K562 (cell line): ENCODE results near the gene SLC26A1. TPM values are rescaled to one million over a fixed set of nuclear protein-coding genes. Genes with fewer than 3 reads are reported as not detected.

Experiments used
- ATAC-seq: fragments of 200-7000 bp; cut with Tn5 transposase; 3 replicates; pipeline ENCODE4 v1.9.1; 2020; ENCODE audit warnings: moderate library complexity
- BruUV-seq: library from RNA; stranded (reverse); fragments of 400-500 nt; replicated peaks from 2 replicates; lab custom pipeline; 2021; lab: Mats Ljungman, UMichigan
- CTCF ChIA-PET: fragments of 300-600 bp; formaldehyde crosslinking; extraction: SDS; loops from one replicate; lab custom pipeline; 2021; ENCODE audit warnings: low intra/inter-chr PET ratio; lab: Yijun Ruan, JAX
- POLR2A ChIA-PET: fragments of 300-600, 350-650 bp; sonication (Branson Sonifier 250); formaldehyde crosslinking; extraction: SDS; loops from one replicate; lab custom pipeline; 2021; ENCODE audit warnings: antibody characterized with exemption, inconsistent platforms; lab: Yijun Ruan, JAX
- DNase-seq, 4 experiments: peaks; one replicate each; pipeline versions ENCODE4 v3.0.0 to v3.0.0-alpha.2; 2011 to 2018; ENCODE audit warnings: low spot score in 3 of 4, mixed read lengths in 3 of 4; ENCODE audit errors: extremely low read depth in 1 of 4
- FAIRE-seq: peaks from 2 replicates; lab custom pipeline; 2011; peaks lifted over from hg19 to GRCh38; lab: Jason Lieb, UNC
- H2AFZ ChIP-seq: 2 replicates; pipeline ENCODE4 v1.6.0; 2011; ENCODE audit warnings: low read depth, low read length, control low read depth, inconsistent platforms
- H3K27ac ChIP-seq: fragments of 200-600 bp; 3 replicates; pipeline ENCODE4 v1.8.0; 2011; ENCODE audit warnings: low read depth, mild to moderate bottlenecking, control low read depth, inconsistent platforms, low read length, moderate library complexity, mixed read lengths; ENCODE audit errors: extremely low read depth
- H3K27me3 ChIP-seq, 2 experiments: fragments of 300-600 bp in 1 of 2; 2 replicates in 1 of 2; 3 replicates in 1 of 2; pipeline versions ENCODE4 v1.6.0 to v1.8.0; 2011; ENCODE audit warnings: inconsistent platforms in 2 of 2, low read length in 2 of 2, mild to moderate bottlenecking in 1 of 2, mixed read lengths in 1 of 2, moderate library complexity in 1 of 2; ENCODE audit not compliant: control insufficient read depth in 2 of 2, insufficient read depth in 2 of 2
- H3K36me3 ChIP-seq: fragments of 300-600 bp; 3 replicates; pipeline ENCODE4 v1.8.0; 2011; ENCODE audit warnings: mild to moderate bottlenecking, low read length, inconsistent platforms; ENCODE audit not compliant: control insufficient read depth, insufficient read depth
- H3K4me1 ChIP-seq, 2 experiments: fragments of 200-600 bp in 1 of 2; replicated peaks in 1 of 2; 2 replicates in 1 of 2; 3 replicates in 1 of 2; pipeline versions ENCODE4 v1.5.1 to v1.8.0; 2011; ENCODE audit warnings: inconsistent platforms in 2 of 2, low read length in 2 of 2, mild to moderate bottlenecking in 1 of 2, mixed read lengths in 1 of 2, moderate library complexity in 1 of 2; ENCODE audit not compliant: control insufficient read depth in 2 of 2, insufficient read depth in 2 of 2
- H3K4me2 ChIP-seq: 2 replicates; pipeline ENCODE4 v1.6.1; 2011; ENCODE audit warnings: low read length, control low read depth, inconsistent platforms, mixed read lengths; ENCODE audit not compliant: insufficient read depth
- H3K4me3 ChIP-seq: fragments of 200-600 bp; sonication (generic), shearing (Covaris generic); 2 replicates; pipeline ENCODE4 v1.5.1; 2016; ENCODE audit warnings: control low read depth, inconsistent platforms
- H3K79me2 ChIP-seq: fragments of 200-600 bp; 3 replicates; pipeline ENCODE4 v1.8.0; 2011; ENCODE audit warnings: low read length, inconsistent platforms; ENCODE audit not compliant: control insufficient read depth, insufficient read depth
- H3K9ac ChIP-seq, 2 experiments: 2 replicates each; pipeline versions ENCODE4 v1.6.0 to v1.6.1; 2011; ENCODE audit warnings: low read depth in 2 of 2, low read length in 2 of 2, control low read depth in 1 of 2, inconsistent platforms in 1 of 2, mild to moderate bottlenecking in 1 of 2, mixed read lengths in 1 of 2; ENCODE audit not compliant: insufficient read depth in 1 of 2
- H3K9me1 ChIP-seq: one replicate; pipeline ENCODE4 v1.6.0; 2011; ENCODE audit warnings: inconsistent platforms, mild to moderate bottlenecking, low read length, moderate library complexity; ENCODE audit not compliant: control insufficient read depth, insufficient read depth
- H3K9me3 ChIP-seq: replicated peaks from 2 replicates; pipeline ENCODE4 v1.5.1; 2011; ENCODE audit warnings: low read depth, low read length, inconsistent platforms; ENCODE audit not compliant: control insufficient read depth, insufficient read depth
- H4K20me1 ChIP-seq: replicated peaks from 2 replicates; pipeline ENCODE4 v1.6.1; 2011; ENCODE audit warnings: low read length, inconsistent platforms, mixed read lengths; ENCODE audit not compliant: control insufficient read depth, insufficient read depth
- RFX7 ChIP-seq: fragments of 250-450 bp; sonication (Bioruptor Pico); IDR thresholded peaks from 2 replicates; pipeline ENCODE4 v1.5.1; 2021; ENCODE audit warnings: mild to moderate bottlenecking
- ZNF318 ChIP-seq, 2 experiments: fragments of 450-650 bp; IDR thresholded peaks; 2 replicates each; pipeline ENCODE4 v1.6.1; 2016; ENCODE audit warnings: mild to moderate bottlenecking in 2 of 2, borderline replicate concordance in 1 of 2, low read depth in 1 of 2, moderate library complexity in 1 of 2
- ZNF551 ChIP-seq: fragments of 250-450 bp; sonication (Bioruptor Pico); IDR thresholded peaks from 2 replicates; pipeline ENCODE4 v1.5.0; 2021; ENCODE audit warnings: mild to moderate bottlenecking, moderate library complexity
- ZNF75A ChIP-seq: fragments of 450-650 bp; formaldehyde crosslinking; IDR thresholded peaks from 2 replicates; pipeline ENCODE4 v1.4.0; 2020; ENCODE audit warnings: mild to moderate bottlenecking
- WGBS: fragments of 100-300 bp; shearing (Covaris generic); methylation state at CpG from one replicate; pipeline ENCODE4 v1.1.6; 2016; ENCODE audit warnings: low coverage, mixed read lengths; ENCODE audit not compliant: insufficient coverage; ENCODE audit errors: missing lambda C conversion rate; 5-methylcytosine and 5-hydroxymethylcytosine counted together
- in situ Hi-C: fragments of 300-500 bp; cut with MboI; formaldehyde crosslinking; loops from 4 replicates; pipeline ENCODE4 v1.15.0; 2018; ENCODE audit warnings: inconsistent platforms, mixed read lengths
- intact Hi-C: fragments of 100-400 bp; cut with micrococcal nuclease; formaldehyde crosslinking; loops from 2 replicates; pipeline ENCODE4 v1.14.2; 2022
- polyA plus RNA-seq, 8 experiments: library from polyadenylated mRNA; depleted of rRNA in 4 of 8; stranded (reverse) in 5 of 8; unstranded in 3 of 8; fragments of >200 nt; fragmentation: Nextera tagmentation in 2 of 8; fragmentation: Illumina TruSeq in 1 of 8; extraction: Ambion mirVana in 2 of 8; extraction: Trizol in 1 of 8; gene quantifications; 2 replicates each; pipeline versions ENCODE4 v1.2.1 to v1.2.3, GENCODE V29; 2011 to 2014; ENCODE audit warnings: inconsistent platforms in 1 of 8, missing spikeins in 1 of 8
- total RNA-seq, 7 experiments: library from RNA; depleted of rRNA in 6 of 7; stranded (reverse); fragments of >200 nt in 6 of 7; fragmentation: Illumina TruSeq in 2 of 7; extraction: Trizol in 2 of 7; gene quantifications; 2 replicates each; pipeline versions ENCODE4 v1.2.1 to v1.2.3, GENCODE V29; 2011 to 2021; ENCODE audit warnings: low replicate concordance in 1 of 7
- TF ChIP-seq, protein P1 (sequence below): fragments of 450-650 bp; IDR thresholded peaks from 2 replicates; pipeline ENCODE4 v1.6.1; 2016; ENCODE audit warnings: low read depth

Gene SLC26A1
- total and polyA plus RNA-seq, 9 of the 15 experiments (the other 6 are each of a cell fraction or from before 2014, with no cell fraction given): 0.11 to 4.2 (median 0.95) TPM

DNA sequence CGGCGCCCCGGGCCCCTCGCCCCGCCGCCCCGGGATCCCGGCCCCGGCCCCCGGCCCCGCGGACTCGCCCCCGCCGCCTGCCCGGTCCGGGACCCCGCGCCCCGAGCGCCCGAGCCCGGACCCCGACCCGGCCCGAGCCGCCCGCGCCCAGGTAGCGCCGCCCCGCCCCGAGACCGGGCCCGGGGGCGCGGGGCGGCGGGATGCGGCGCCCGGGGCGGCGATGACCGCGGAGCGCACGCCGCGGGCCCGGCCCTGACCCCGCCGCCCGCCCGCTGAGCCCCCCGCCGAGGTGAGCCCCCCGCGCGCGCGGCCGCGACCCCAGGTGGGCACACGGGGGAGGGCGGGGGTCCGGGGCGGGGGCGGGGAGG lies 18.4 kb upstream of the SLC26A1 start:
- H3K4me3 ChIP-seq: no peak overlapping the region
- intact Hi-C loops: no loop called here
- in situ Hi-C loops: no loop called here
- TF ChIP-seq ZNF318 (IDR thresholded peaks at IDR 0.05; ENCODE audit: borderline replicate concordance in 1 of 2, low read depth in 1 of 2): no peak
- no peak for TF ChIP-seq ZNF75A (CRISPR knock-in tag)
- no peak for TF ChIP-seq RFX7 (CRISPR knock-in tag)
- TF ChIP-seq ZNF551: no peak
- TF ChIP-seq, protein P1, sequence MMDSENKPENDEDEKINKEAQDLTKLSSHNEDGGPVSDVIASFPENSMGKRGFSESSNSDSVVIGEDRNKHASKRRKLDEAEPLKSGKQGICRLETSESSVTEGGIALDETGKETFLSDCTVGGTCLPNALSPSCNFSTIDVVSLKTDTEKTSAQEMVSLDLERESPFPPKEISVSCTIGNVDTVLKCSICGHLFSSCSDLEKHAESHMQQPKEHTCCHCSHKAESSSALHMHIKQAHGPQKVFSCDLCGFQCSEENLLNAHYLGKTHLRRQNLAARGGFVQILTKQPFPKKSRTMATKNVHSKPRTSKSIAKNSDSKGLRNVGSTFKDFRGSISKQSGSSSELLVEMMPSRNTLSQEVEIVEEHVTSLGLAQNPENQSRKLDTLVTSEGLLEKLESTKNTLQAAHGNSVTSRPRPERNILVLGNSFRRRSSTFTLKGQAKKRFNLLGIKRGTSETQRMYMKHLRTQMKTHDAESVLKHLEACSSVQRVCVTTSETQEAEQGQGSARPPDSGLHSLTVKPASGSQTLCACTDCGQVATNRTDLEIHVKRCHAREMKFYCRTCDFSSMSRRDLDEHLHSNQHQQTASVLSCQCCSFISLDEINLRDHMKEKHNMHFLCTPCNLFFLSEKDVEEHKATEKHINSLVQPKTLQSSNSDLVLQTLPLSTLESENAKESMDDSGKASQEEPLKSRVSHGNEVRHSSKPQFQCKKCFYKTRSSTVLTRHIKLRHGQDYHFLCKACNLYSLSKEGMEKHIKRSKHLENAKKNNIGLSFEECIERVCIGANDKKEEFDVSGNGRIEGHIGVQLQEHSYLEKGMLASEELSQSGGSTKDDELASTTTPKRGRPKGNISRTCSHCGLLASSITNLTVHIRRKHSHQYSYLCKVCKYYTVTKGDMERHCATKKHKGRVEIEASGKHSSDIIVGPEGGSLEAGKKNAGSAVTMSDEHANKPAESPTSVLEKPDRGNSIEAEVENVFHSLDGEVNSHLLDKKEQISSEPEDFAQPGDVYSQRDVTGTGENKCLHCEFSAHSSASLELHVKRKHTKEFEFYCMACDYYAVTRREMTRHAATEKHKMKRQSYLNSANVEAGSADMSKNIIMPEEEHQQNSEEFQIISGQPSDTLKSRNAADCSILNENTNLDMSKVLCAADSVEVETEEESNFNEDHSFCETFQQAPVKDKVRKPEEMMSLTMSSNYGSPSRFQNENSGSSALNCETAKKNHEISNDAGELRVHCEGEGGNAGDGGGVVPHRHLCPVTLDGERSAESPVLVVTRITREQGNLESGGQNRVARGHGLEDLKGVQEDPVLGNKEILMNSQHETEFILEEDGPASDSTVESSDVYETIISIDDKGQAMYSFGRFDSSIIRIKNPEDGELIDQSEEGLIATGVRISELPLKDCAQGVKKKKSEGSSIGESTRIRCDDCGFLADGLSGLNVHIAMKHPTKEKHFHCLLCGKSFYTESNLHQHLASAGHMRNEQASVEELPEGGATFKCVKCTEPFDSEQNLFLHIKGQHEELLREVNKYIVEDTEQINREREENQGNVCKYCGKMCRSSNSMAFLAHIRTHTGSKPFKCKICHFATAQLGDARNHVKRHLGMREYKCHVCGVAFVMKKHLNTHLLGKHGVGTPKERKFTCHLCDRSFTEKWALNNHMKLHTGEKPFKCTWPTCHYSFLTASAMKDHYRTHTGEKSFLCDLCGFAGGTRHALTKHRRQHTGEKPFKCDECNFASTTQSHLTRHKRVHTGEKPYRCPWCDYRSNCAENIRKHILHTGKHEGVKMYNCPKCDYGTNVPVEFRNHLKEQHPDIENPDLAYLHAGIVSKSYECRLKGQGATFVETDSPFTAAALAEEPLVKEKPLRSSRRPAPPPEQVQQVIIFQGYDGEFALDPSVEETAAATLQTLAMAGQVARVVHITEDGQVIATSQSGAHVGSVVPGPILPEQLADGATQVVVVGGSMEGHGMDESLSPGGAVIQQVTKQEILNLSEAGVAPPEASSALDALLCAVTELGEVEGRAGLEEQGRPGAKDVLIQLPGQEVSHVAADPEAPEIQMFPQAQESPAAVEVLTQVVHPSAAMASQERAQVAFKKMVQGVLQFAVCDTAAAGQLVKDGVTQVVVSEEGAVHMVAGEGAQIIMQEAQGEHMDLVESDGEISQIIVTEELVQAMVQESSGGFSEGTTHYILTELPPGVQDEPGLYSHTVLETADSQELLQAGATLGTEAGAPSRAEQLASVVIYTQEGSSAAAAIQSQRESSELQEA: no peak

More for the DNA sequence above, 18.4 kb upstream of the SLC26A1 start:
- ATAC-seq: no peak
- ChIA-PET CTCF (no interaction called here), POLR2A (no interaction called here)
- Histone ChIP-seq H3K27ac (no peak overlapping the region), H3K27me3 (no peaks in the 10 kb centered on the region), H3K4me1 (peaks cover 14 to 71% of the 10 kb centered on the region in 2 experiments; a peak in 4 of 5 replicates), H3K9me1 (peaks cover 6% of the 10 kb centered on the region), H3K79me2 (peaks cover 15% of the 10 kb centered on the region), H3K4me2 (no peak overlapping the region), H3K9ac (no peak overlapping the region), H3K36me3 (peaks cover 12% of the 10 kb centered on the region; the same call in 2 of the 3 replicates), H4K20me1 (no peaks in the 10 kb centered on the region), H3K9me3 (no peaks in the 10 kb centered on the region), H2AFZ (no peak overlapping the region)
- BruUV-seq: no TSS peak
- DNase-seq: no peak
- no peak for FAIRE-seq
- WGBS: 0% methylated on average over 1 of the region's 69 CpGs
